ENCODE data around the gene XXYLT1. TPM values are rescaled to one million over a fixed set of nuclear protein-coding genes. Genes with fewer than 3 reads are reported as not detected.

Gene XXYLT1
- total RNA-seq, 1 donor from 2014 or later, result 25.4 TPM

- Mint-ChIP-seq H3K4me1 (ENCODE audit: low read depth) (peaks cover 2% of the 10 kb centered on the region), H3K4me3 (ENCODE audit: low read depth) (no peak overlapping the region), H3K9me3 (ENCODE audit: low read depth) (no peaks in the 10 kb centered on the region), H3K27me3 (peaks cover 9% of the 10 kb centered on the region), H3K27ac (no peak overlapping the region), H3K36me3 (ENCODE audit: insufficient read depth) (peaks cover under 1% of the 10 kb centered on the region)
- TF ChIP-seq CTCF (IDR thresholded peaks at IDR 0.05; ENCODE audit: unreplicated experiment), result no peak
- no peak for DNase-seq (ENCODE audit: low spot score, unreplicated experiment)
Measured at GRCh38 chr3:195059471-195060216, 211.3 kb downstream of the XXYLT1 start.

- Mint-ChIP-seq H3K4me1 (ENCODE audit: low read depth) (peaks cover 2% of the 10 kb centered on the region), H3K36me3 (ENCODE audit: insufficient read depth) (no peaks in the 10 kb centered on the region), H3K27me3 (peaks cover 9% of the 10 kb centered on the region), H3K4me3 (ENCODE audit: low read depth) (no peak overlapping the region), H3K9me3 (ENCODE audit: low read depth) (no peaks in the 10 kb centered on the region), H3K27ac (no peak overlapping the region)
- DNase-seq (ENCODE audit: low spot score, unreplicated experiment), result no peak
- TF ChIP-seq CTCF (IDR thresholded peaks at IDR 0.05; ENCODE audit: unreplicated experiment), result no peak
Measured at GRCh38 chr3:195059006-195059350, 212.0 kb downstream of the XXYLT1 start.

DNA sequence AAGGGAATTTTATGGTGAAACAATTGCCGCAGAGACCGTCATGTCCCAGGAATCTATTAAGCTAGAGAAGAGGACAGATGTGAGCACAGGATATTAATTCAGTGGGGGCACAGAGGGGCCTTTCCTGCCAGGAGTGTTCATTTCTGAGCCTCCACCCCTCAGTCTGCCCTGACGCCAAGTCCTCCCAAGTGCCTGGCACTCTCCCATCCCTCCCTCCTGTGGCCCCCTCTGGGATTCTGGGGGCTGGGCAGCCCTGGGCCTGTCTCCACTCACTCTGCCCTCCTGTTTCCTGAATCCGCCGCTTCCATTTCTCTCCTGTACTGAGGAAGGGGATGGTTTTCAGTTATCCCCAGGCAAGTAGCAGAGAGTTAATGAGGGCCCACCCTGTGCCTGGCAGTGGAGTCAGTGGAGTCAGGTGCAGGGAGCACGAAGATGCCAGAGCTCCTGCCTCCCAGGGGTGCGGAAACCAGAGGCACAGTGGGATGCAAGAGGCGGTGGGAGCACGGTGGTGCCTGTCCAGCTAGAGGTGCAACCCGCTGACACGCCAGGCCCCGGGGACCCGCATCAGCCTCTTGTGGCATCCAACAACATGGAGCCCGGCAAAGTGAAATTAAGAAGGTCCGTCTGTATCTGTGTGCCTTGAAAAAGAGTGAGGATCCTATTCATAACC lies 212.5 kb downstream of the XXYLT1 start:
- no peaks in the 10 kb centered on the region for H3K9me3 Mint-ChIP-seq (ENCODE audit: low read depth)
- no peak for DNase-seq (ENCODE audit: low spot score, unreplicated experiment)
- H3K27me3 Mint-ChIP-seq, result peaks cover 9% of the 10 kb centered on the region

DNA sequence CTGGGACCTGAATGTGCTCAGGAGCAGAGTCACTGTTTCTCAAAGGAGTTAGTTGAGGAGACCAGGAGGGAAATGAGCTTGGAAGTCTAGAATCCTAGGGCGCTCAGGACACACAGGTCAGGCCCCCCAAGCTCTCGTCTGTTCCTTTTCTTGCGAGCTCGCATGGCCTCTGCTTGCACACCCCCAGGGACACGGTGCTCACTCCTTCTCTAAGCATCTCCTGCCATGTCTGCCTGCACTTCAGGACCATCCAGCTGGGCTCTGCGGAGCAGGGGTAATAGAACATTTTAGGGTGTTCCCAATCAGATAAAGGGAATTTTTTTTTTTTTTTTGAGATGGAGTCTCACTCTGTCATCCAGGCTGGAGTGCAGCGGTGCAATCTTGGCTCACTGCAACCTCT lies 213.2 kb downstream of the XXYLT1 start:
- Mint-ChIP-seq H3K36me3 (ENCODE audit: insufficient read depth) (no peaks in the 10 kb centered on the region), H3K4me3 (ENCODE audit: low read depth) (no peak overlapping the region), H3K9me3 (ENCODE audit: low read depth) (peaks cover 4% of the 10 kb centered on the region), H3K27ac (no peak overlapping the region), H3K27me3 (peaks cover 13% of the 10 kb centered on the region), H3K4me1 (ENCODE audit: low read depth) (no peaks in the 10 kb centered on the region)
- DNase-seq (ENCODE audit: low spot score, unreplicated experiment), result no peak
- TF ChIP-seq CTCF (IDR thresholded peaks at IDR 0.05; ENCODE audit: unreplicated experiment), result no peak

More for the DNA sequence above, 212.5 kb downstream of the XXYLT1 start:
- Mint-ChIP-seq H3K4me1 (ENCODE audit: low read depth) (no peaks in the 10 kb centered on the region), H3K4me3 (ENCODE audit: low read depth) (no peak overlapping the region), H3K36me3 (ENCODE audit: insufficient read depth) (no peaks in the 10 kb centered on the region), H3K27ac (no peak overlapping the region)
- no peak for TF ChIP-seq CTCF (IDR thresholded peaks at IDR 0.05; ENCODE audit: unreplicated experiment)

GRCh38 chr3:195056506-195056905 lies 214.5 kb downstream of the XXYLT1 start:
- no peaks in the 10 kb centered on the region for H3K4me1 Mint-ChIP-seq (ENCODE audit: low read depth)

More at GRCh38 chr3:195056506-195056905, 214.5 kb downstream of the XXYLT1 start:
- DNase-seq (ENCODE audit: low spot score, unreplicated experiment), result no peak
- no peak for TF ChIP-seq CTCF (IDR thresholded peaks at IDR 0.05; ENCODE audit: unreplicated experiment)
- Mint-ChIP-seq H3K36me3 (ENCODE audit: insufficient read depth) (no peaks in the 10 kb centered on the region), H3K27me3 (peaks cover 9% of the 10 kb centered on the region), H3K27ac (no peak overlapping the region), H3K4me3 (ENCODE audit: low read depth) (no peak overlapping the region), H3K9me3 (ENCODE audit: low read depth) (peaks cover 4% of the 10 kb centered on the region)

Data from progenitor cell of endocrine pancreas (in vitro differentiated cells).